ENCODE data around the gene MEI1. TPM values are rescaled to one million over a fixed set of nuclear protein-coding genes. Genes with fewer than 3 reads are reported as not detected.
"Not testable (repeated sequence)": the region's sequence is repeated elsewhere in the genome, so short reads cannot be mapped to it uniquely, and the experiment has no call there.

MEI1 gene
- total RNA-seq, 4 donors from 2014 or later: 0.07 to 0.81 (median 0.50) TPM; not detected in 1

- no peak for TF ChIP-seq EP300 (IDR thresholded peaks at IDR 0.05)
- no peak for TF ChIP-seq POLR2A (IDR thresholded peaks at IDR 0.05)
- no peak for TF ChIP-seq CTCF (IDR thresholded peaks at IDR 0.05)
- TF ChIP-seq POLR2AphosphoS5 (IDR thresholded peaks at IDR 0.05): no peak
- 80 to 93% methylated on average over 1 to 9 of the region's 9 CpGs for WGBS, 2 donors (ENCODE audit: low coverage in 1 of 2)
- no peaks in the 10 kb centered on the region for H3K36me3 ChIP-seq
- H3K27me3 ChIP-seq: no peaks in the 10 kb centered on the region
- no peaks in the 10 kb centered on the region for H3K4me1 ChIP-seq
- ATAC-seq: no peak
- no peak overlapping the region for H3K27ac ChIP-seq
- H3K4me3 ChIP-seq: no peak overlapping the region
- H3K9me3 ChIP-seq: no peaks in the 10 kb centered on the region
These were observed 13.7 kb downstream of the MEI1 start for GRCh38 chr22:41713004-41713403.

GRCh38 chr22:41722496-41722895 lies 23.2 kb downstream of the MEI1 start:
- Histone ChIP-seq H3K9me3 (no peaks in the 10 kb centered on the region), H3K27ac (no peak overlapping the region), H3K4me3 (no peak overlapping the region), H3K27me3 (no peaks in the 10 kb centered on the region), H3K4me1 (no peaks in the 10 kb centered on the region), H3K36me3 (no peaks in the 10 kb centered on the region)
- no peak for ATAC-seq
- 60 to 70% methylated on average over 1 of the region's 1 CpG for WGBS, 2 donors (ENCODE audit: low coverage in 1 of 2)
- TF ChIP-seq POLR2AphosphoS5 (IDR thresholded peaks at IDR 0.05) (no peak), EP300 (IDR thresholded peaks at IDR 0.05) (no peak), CTCF (IDR thresholded peaks at IDR 0.05) (no peak), POLR2A (IDR thresholded peaks at IDR 0.05) (no peak)

- TF ChIP-seq POLR2A (IDR thresholded peaks at IDR 0.05): no peak
- no peak for TF ChIP-seq CTCF (IDR thresholded peaks at IDR 0.05)
- TF ChIP-seq EP300 (IDR thresholded peaks at IDR 0.05): no peak
- TF ChIP-seq POLR2AphosphoS5 (IDR thresholded peaks at IDR 0.05): no peak
- Histone ChIP-seq H3K27me3 (no peaks in the 10 kb centered on the region), H3K27ac (no peak overlapping the region), H3K36me3 (no peaks in the 10 kb centered on the region), H3K4me1 (no peaks in the 10 kb centered on the region), H3K4me3 (no peak overlapping the region), H3K9me3 (no peaks in the 10 kb centered on the region)
- WGBS, 2 donors (ENCODE audit: low coverage in 1 of 2): 87% methylated on average over 8 of the region's 9 CpGs; no CpG with 5 or more reads in 1 of the 2 donors
- no peak for ATAC-seq
These were observed 26.3 kb downstream of the MEI1 start for GRCh38 chr22:41725510-41726110.

GRCh38 chr22:41731609-41732008 lies 32.3 kb downstream of the MEI1 start:
- no peaks in the 10 kb centered on the region for H3K4me1 ChIP-seq
- no peak overlapping the region for H3K4me3 ChIP-seq
- no peaks in the 10 kb centered on the region for H3K9me3 ChIP-seq
- H3K27me3 ChIP-seq: no peaks in the 10 kb centered on the region
- ATAC-seq: no peak
- no peak overlapping the region for H3K27ac ChIP-seq
- no peaks in the 10 kb centered on the region for H3K36me3 ChIP-seq
- TF ChIP-seq POLR2A (IDR thresholded peaks at IDR 0.05): no peak
- no peak for TF ChIP-seq CTCF (IDR thresholded peaks at IDR 0.05)
- no peak for TF ChIP-seq EP300 (IDR thresholded peaks at IDR 0.05)
- no peak for TF ChIP-seq POLR2AphosphoS5 (IDR thresholded peaks at IDR 0.05)
- no CpG with 5 or more reads among the region's 2 CpGs for WGBS, 2 donors (ENCODE audit: low coverage in 1 of 2)

GRCh38 chr22:41732096-41732772 lies 32.9 kb downstream of the MEI1 start:
- ATAC-seq: no peak
- Histone ChIP-seq H3K9me3 (no peaks in the 10 kb centered on the region), H3K4me1 (no peaks in the 10 kb centered on the region), H3K4me3 (no peak overlapping the region), H3K27me3 (no peaks in the 10 kb centered on the region), H3K36me3 (no peaks in the 10 kb centered on the region), H3K27ac (no peak overlapping the region)
- 80 to 87% methylated on average over 4 to 5 of the region's 7 CpGs for WGBS, 2 donors (ENCODE audit: low coverage in 1 of 2)
- TF ChIP-seq CTCF (IDR thresholded peaks at IDR 0.05) (no peak), POLR2AphosphoS5 (IDR thresholded peaks at IDR 0.05) (no peak), EP300 (IDR thresholded peaks at IDR 0.05) (no peak), POLR2A (IDR thresholded peaks at IDR 0.05) (no peak)

GRCh38 chr22:41733241-41733640 lies 33.9 kb downstream of the MEI1 start:
- H3K4me1 ChIP-seq, H3K36me3 ChIP-seq, ATAC-seq, H3K4me3 ChIP-seq, H3K27me3 ChIP-seq, H3K27ac ChIP-seq, H3K9me3 ChIP-seq: not testable (repeated sequence)
- 100% methylated on average over 1 to 3 of the region's 4 CpGs for WGBS, 2 donors (ENCODE audit: low coverage in 1 of 2)
